ENCODE data around the gene ANGPTL2.

ANGPTL2 gene

GRCh38 chr9:127092041-127092608 lies 30.3 kb downstream of the ANGPTL2 start:
- H3K27me3 Mint-ChIP-seq (ENCODE audit: low read depth): peaks cover 3% of the 10 kb centered on the region
- no peak overlapping the region for H3K4me3 Mint-ChIP-seq
- no peak for DNase-seq (ENCODE audit: low spot score)
- H3K36me3 Mint-ChIP-seq (ENCODE audit: low read depth): no peaks in the 10 kb centered on the region
- H3K9me3 Mint-ChIP-seq: no peaks in the 10 kb centered on the region
- no peaks in the 10 kb centered on the region for H3K4me1 Mint-ChIP-seq (ENCODE audit: low read depth)
- H3K27ac Mint-ChIP-seq: no peak overlapping the region

GRCh38 chr9:127091526-127091925 lies 30.9 kb downstream of the ANGPTL2 start:
- Mint-ChIP-seq H3K4me3 (no peak overlapping the region), H3K27ac (no peak overlapping the region), H3K36me3 (ENCODE audit: low read depth) (no peaks in the 10 kb centered on the region), H3K4me1 (ENCODE audit: low read depth) (no peaks in the 10 kb centered on the region), H3K9me3 (no peaks in the 10 kb centered on the region), H3K27me3 (ENCODE audit: low read depth) (peaks cover 8% of the 10 kb centered on the region)
- no peak for DNase-seq (ENCODE audit: low spot score)

GRCh38 chr9:127090341-127090985 lies 32.0 kb downstream of the ANGPTL2 start:
- no peak for DNase-seq (ENCODE audit: low spot score)
- Mint-ChIP-seq H3K9me3 (no peaks in the 10 kb centered on the region), H3K36me3 (ENCODE audit: low read depth) (no peaks in the 10 kb centered on the region), H3K27me3 (ENCODE audit: low read depth) (peaks cover 11% of the 10 kb centered on the region), H3K4me1 (ENCODE audit: low read depth) (no peaks in the 10 kb centered on the region), H3K27ac (no peak overlapping the region), H3K4me3 (no peak overlapping the region)

- Mint-ChIP-seq H3K36me3 (ENCODE audit: low read depth) (no peaks in the 10 kb centered on the region), H3K27ac (no peak overlapping the region), H3K27me3 (ENCODE audit: low read depth) (peaks cover 11% of the 10 kb centered on the region), H3K9me3 (no peaks in the 10 kb centered on the region), H3K4me3 (no peak overlapping the region), H3K4me1 (ENCODE audit: low read depth) (no peaks in the 10 kb centered on the region)
- no peak for DNase-seq (ENCODE audit: low spot score)
Observed at GRCh38 chr9:127089631-127090081, 32.8 kb downstream of the ANGPTL2 start.

GRCh38 chr9:127088724-127089615 lies 33.5 kb downstream of the ANGPTL2 start:
- H3K4me3 Mint-ChIP-seq: no peak overlapping the region
- no peaks in the 10 kb centered on the region for H3K4me1 Mint-ChIP-seq (ENCODE audit: low read depth)
- DNase-seq (ENCODE audit: low spot score): no peak
- H3K27me3 Mint-ChIP-seq (ENCODE audit: low read depth): peaks cover 11% of the 10 kb centered on the region
- no peaks in the 10 kb centered on the region for H3K9me3 Mint-ChIP-seq
- H3K36me3 Mint-ChIP-seq (ENCODE audit: low read depth): no peaks in the 10 kb centered on the region
- no peak overlapping the region for H3K27ac Mint-ChIP-seq

GRCh38 chr9:127087836-127088235 lies 34.6 kb downstream of the ANGPTL2 start:
- no peak for DNase-seq (ENCODE audit: low spot score)
- H3K4me3 Mint-ChIP-seq: no peak overlapping the region
- H3K36me3 Mint-ChIP-seq (ENCODE audit: low read depth): no peaks in the 10 kb centered on the region
- H3K9me3 Mint-ChIP-seq: no peaks in the 10 kb centered on the region
- H3K27ac Mint-ChIP-seq: no peak overlapping the region
- H3K27me3 Mint-ChIP-seq (ENCODE audit: low read depth): peaks cover 11% of the 10 kb centered on the region
- H3K4me1 Mint-ChIP-seq (ENCODE audit: low read depth): no peaks in the 10 kb centered on the region

- Mint-ChIP-seq H3K27ac (no peak overlapping the region), H3K36me3 (ENCODE audit: low read depth) (no peaks in the 10 kb centered on the region), H3K4me3 (no peak overlapping the region), H3K27me3 (ENCODE audit: low read depth) (peaks cover 11% of the 10 kb centered on the region), H3K9me3 (no peaks in the 10 kb centered on the region), H3K4me1 (ENCODE audit: low read depth) (no peaks in the 10 kb centered on the region)
- DNase-seq (ENCODE audit: low spot score): no peak
Observed at GRCh38 chr9:127087411-127087810, 35.0 kb downstream of the ANGPTL2 start.

GRCh38 chr9:127086771-127087170 lies 35.7 kb downstream of the ANGPTL2 start:
- no peak for DNase-seq (ENCODE audit: low spot score)
- no peak overlapping the region for H3K27ac Mint-ChIP-seq

GRCh38 chr9:127085186-127085585 lies 37.2 kb downstream of the ANGPTL2 start:
- H3K4me3 Mint-ChIP-seq: no peak overlapping the region
- DNase-seq (ENCODE audit: low spot score): no peak
- no peaks in the 10 kb centered on the region for H3K9me3 Mint-ChIP-seq
- H3K4me1 Mint-ChIP-seq (ENCODE audit: low read depth): no peaks in the 10 kb centered on the region
- no peak overlapping the region for H3K27ac Mint-ChIP-seq
- H3K27me3 Mint-ChIP-seq (ENCODE audit: low read depth): peaks cover 13% of the 10 kb centered on the region
- no peaks in the 10 kb centered on the region for H3K36me3 Mint-ChIP-seq (ENCODE audit: low read depth)

More at GRCh38 chr9:127086771-127087170, 35.7 kb downstream of the ANGPTL2 start:
- peaks cover 11% of the 10 kb centered on the region for H3K27me3 Mint-ChIP-seq (ENCODE audit: low read depth)
- H3K9me3 Mint-ChIP-seq: no peaks in the 10 kb centered on the region
- H3K4me3 Mint-ChIP-seq: no peak overlapping the region
- no peaks in the 10 kb centered on the region for H3K4me1 Mint-ChIP-seq (ENCODE audit: low read depth)
- H3K36me3 Mint-ChIP-seq (ENCODE audit: low read depth): no peaks in the 10 kb centered on the region

- no peak overlapping the region for H3K27ac Mint-ChIP-seq
- DNase-seq (ENCODE audit: low spot score): no peak
- no peaks in the 10 kb centered on the region for H3K36me3 Mint-ChIP-seq (ENCODE audit: low read depth)
- H3K4me1 Mint-ChIP-seq (ENCODE audit: low read depth): no peaks in the 10 kb centered on the region
- H3K9me3 Mint-ChIP-seq: no peaks in the 10 kb centered on the region
- H3K4me3 Mint-ChIP-seq: no peak overlapping the region
- H3K27me3 Mint-ChIP-seq (ENCODE audit: low read depth): peaks cover 18% of the 10 kb centered on the region
Observed at GRCh38 chr9:127084076-127085039, 38.1 kb downstream of the ANGPTL2 start.

- H3K36me3 Mint-ChIP-seq (ENCODE audit: low read depth): no peaks in the 10 kb centered on the region
- no peaks in the 10 kb centered on the region for H3K4me1 Mint-ChIP-seq (ENCODE audit: low read depth)
- no peaks in the 10 kb centered on the region for H3K9me3 Mint-ChIP-seq
- H3K4me3 Mint-ChIP-seq: no peak overlapping the region
- peaks cover 19% of the 10 kb centered on the region for H3K27me3 Mint-ChIP-seq (ENCODE audit: low read depth)
- DNase-seq (ENCODE audit: low spot score): no peak
- no peak overlapping the region for H3K27ac Mint-ChIP-seq
Observed at GRCh38 chr9:127083138-127083980, 39.1 kb downstream of the ANGPTL2 start.

- Mint-ChIP-seq H3K4me1 (ENCODE audit: low read depth) (no peaks in the 10 kb centered on the region), H3K27ac (no peak overlapping the region), H3K9me3 (no peaks in the 10 kb centered on the region), H3K27me3 (ENCODE audit: low read depth) (peaks cover 29% of the 10 kb centered on the region), H3K36me3 (ENCODE audit: low read depth) (no peaks in the 10 kb centered on the region), H3K4me3 (no peak overlapping the region)
- DNase-seq (ENCODE audit: low spot score): no peak
Observed at GRCh38 chr9:127081250-127082185, 40.9 kb downstream of the ANGPTL2 start.

Measured in T-helper 2 cell treated with Interferon-gamma antibody and Interleukin-4, amounts not matched to agents 5 μg/mL and 100 μg/mL, for 36 hours (primary cell).